Upper lobe of left lung (tissue), 6 donors: Measurements from ENCODE around the gene AP5M1. TPM values are rescaled to one million over a fixed set of nuclear protein-coding genes. Genes with fewer than 3 reads are reported as not detected.
A peak's percentile ranks its signal among the peaks of the same experiment; 100 is the strongest.

Source experiments
- ATAC-seq, 2 donors: fragments of 200-7000 bp; cut with Tn5 transposase; one replicate each; pipeline ENCODE4 v1.9.1; 2022; ENCODE audit warnings: mild to moderate bottlenecking in 2 of 2, moderate library complexity in 2 of 2; ENCODE audit not compliant: low FRiP score in 2 of 2
- DNase-seq, 2 donors: peaks; one replicate each; pipeline ENCODE4 v3.0.0-alpha.2; 2019 to 2020
- H3K27ac ChIP-seq, 4 donors: fragments of 200-600 bp; sonication (generic); one replicate each; pipeline ENCODE4 v1.5.1; 2016 to 2019
- H3K27me3 ChIP-seq, 4 donors: fragments of 200-600 bp; sonication (generic); one replicate each; pipeline ENCODE4 v1.5.1; 2017 to 2019
- H3K36me3 ChIP-seq, 4 donors: fragments of 200-600 bp; sonication (generic); one replicate each; pipeline ENCODE4 v1.5.1; 2016 to 2019
- H3K4me1 ChIP-seq, 4 donors: fragments of 200-600 bp; sonication (generic); one replicate each; pipeline ENCODE4 v1.5.1; 2018 to 2019
- H3K4me3 ChIP-seq, 4 donors: fragments of 200-600 bp; sonication (generic); one replicate each; pipeline ENCODE4 v1.5.1; 2017 to 2019; ENCODE audit warnings: mild to moderate bottlenecking in 2 of 4, moderate library complexity in 1 of 4
- H3K9me3 ChIP-seq, 4 donors: fragments of 200-600 bp; sonication (generic); one replicate each; pipeline ENCODE4 v1.5.1; 2018 to 2019
- CTCF ChIP-seq, 6 experiments: fragments of 450-650 bp in 4 of 6; fragments of 200-600 bp in 2 of 6; sonication (generic) in 2 of 6; IDR thresholded peaks; one replicate each; pipeline ENCODE4 v1.5.1; 2016 to 2019; ENCODE audit warnings: antibody characterized with exemption in 6 of 6
- EP300 ChIP-seq, 4 donors: sonication (generic); formaldehyde crosslinking; IDR thresholded peaks; one replicate each; pipeline ENCODE4 v1.5.1; 2017; ENCODE audit warnings: antibody characterized with exemption in 4 of 4, control low read depth in 2 of 4
- POLR2A ChIP-seq, 4 donors: fragments of 450-650 bp; IDR thresholded peaks; one replicate each; pipeline ENCODE4 v1.5.1; 2016 to 2017; ENCODE audit warnings: antibody characterized with exemption in 4 of 4, mild to moderate bottlenecking in 2 of 4
- POLR2AphosphoS5 ChIP-seq, 2 donors: sonication (generic); formaldehyde crosslinking; IDR thresholded peaks; one replicate each; pipeline ENCODE4 v1.5.1; 2017; ENCODE audit warnings: antibody characterized with exemption in 2 of 2
- WGBS, 2 donors: methylation state at CpG; one replicate each; pipeline ENCODE4 v1.1.5; 2017 to 2018; 5-methylcytosine and 5-hydroxymethylcytosine counted together
- total RNA-seq, 6 donors: library from RNA; depleted of rRNA in 4 of 6; stranded (reverse); fragments of >200 nt in 4 of 6; gene quantifications; one replicate each; pipeline versions ENCODE4 v1.1.0 to v1.2.1, GENCODE V29; 2016 to 2021
- donor health status: DM: no; HTN: no; CAD: no; lungs with moderate emphysema.
- donor health status: DM: no; HTN: yes; CAD: no; lungs with severe emphysema.

Gene AP5M1
- total RNA-seq, 6 donors from 2014 or later = 17.8 to 38.1 (median 24.9) TPM

- no peak for TF ChIP-seq EP300 (IDR thresholded peaks at IDR 0.05)
- no peak for TF ChIP-seq POLR2AphosphoS5 (IDR thresholded peaks at IDR 0.05)
- no peak for TF ChIP-seq POLR2A (IDR thresholded peaks at IDR 0.05)
- no peak for TF ChIP-seq CTCF (IDR thresholded peaks at IDR 0.05)
- Histone ChIP-seq H3K27me3 (no peaks in the 10 kb centered on the region), H3K4me1 (peaks cover 0 to 6% (median 0%) of the 10 kb centered on the region in 4 donors), H3K4me3 (no peak overlapping the region), H3K36me3 (peaks cover 0 to 8% (median 0%) of the 10 kb centered on the region in 4 donors), H3K9me3 (no peaks in the 10 kb centered on the region), H3K27ac (no peak overlapping the region)
- no peak for ATAC-seq
- WGBS, 2 donors = 95 to 100% methylated on average over 1 of the region's 1 CpG
- no peak for DNase-seq
These were observed 9.1 kb upstream of the AP5M1 start for GRCh38 chr14:57259672-57260071.

GRCh38 chr14:57261604-57262003, 7.2 kb upstream of the AP5M1 start:
- peaks cover 6 to 15% (median 9%) of the 10 kb centered on the region in 4 donors for H3K4me1 ChIP-seq
- H3K27ac ChIP-seq = no peak overlapping the region
- H3K27me3 ChIP-seq = no peaks in the 10 kb centered on the region
- DNase-seq = no peak
- peaks cover 0 to 4% (median 0%) of the 10 kb centered on the region in 4 donors for H3K36me3 ChIP-seq
- H3K4me3 ChIP-seq = no peak overlapping the region
- no peak for TF ChIP-seq POLR2A (IDR thresholded peaks at IDR 0.05)
- no peak for TF ChIP-seq EP300 (IDR thresholded peaks at IDR 0.05)
- no peak for TF ChIP-seq CTCF (IDR thresholded peaks at IDR 0.05)
- TF ChIP-seq POLR2AphosphoS5 (IDR thresholded peaks at IDR 0.05) = no peak
- no peak for ATAC-seq
- H3K9me3 ChIP-seq = no peaks in the 10 kb centered on the region

- no peaks in the 10 kb centered on the region for H3K9me3 ChIP-seq
- no peaks in the 10 kb centered on the region for H3K27me3 ChIP-seq
- H3K36me3 ChIP-seq = no peaks in the 10 kb centered on the region
- no peak overlapping the region for H3K4me3 ChIP-seq
- no peak for DNase-seq
- TF ChIP-seq POLR2AphosphoS5 (IDR thresholded peaks at IDR 0.05) (no peak), CTCF (IDR thresholded peaks at IDR 0.05) (no peak), POLR2A (IDR thresholded peaks at IDR 0.05) (no peak)
- ATAC-seq = no peak
- H3K4me1 ChIP-seq = peaks cover 10 to 19% (median 12%) of the 10 kb centered on the region in 4 donors
- no peak overlapping the region for H3K27ac ChIP-seq
These were observed 6.7 kb upstream of the AP5M1 start for GRCh38 chr14:57262117-57262516.

- ATAC-seq = no peak
- peak overlapping the region; percentile 2 to 96 (median 36) for H3K27ac ChIP-seq
- H3K36me3 ChIP-seq = no peaks in the 10 kb centered on the region
- no peak overlapping the region for H3K4me3 ChIP-seq
- H3K9me3 ChIP-seq = no peaks in the 10 kb centered on the region
- DNase-seq = no peak
- no peaks in the 10 kb centered on the region for H3K27me3 ChIP-seq
- peaks cover 23 to 43% (median 33%) of the 10 kb centered on the region in 4 donors for H3K4me1 ChIP-seq
- TF ChIP-seq CTCF (IDR thresholded peaks at IDR 0.05) = no peak
- no peak for TF ChIP-seq POLR2A (IDR thresholded peaks at IDR 0.05)
- TF ChIP-seq POLR2AphosphoS5 (IDR thresholded peaks at IDR 0.05) = no peak
- TF ChIP-seq EP300 (IDR thresholded peaks at IDR 0.05) = no peak
- 20 to 21% methylated on average over 2 of the region's 2 CpGs for WGBS, 2 donors
These were observed 2.7 kb upstream of the AP5M1 start for GRCh38 chr14:57266065-57266464.

- H3K27ac ChIP-seq = no peak overlapping the region
- H3K36me3 ChIP-seq = peaks cover 0 to 30% (median 7%) of the 10 kb centered on the region in 4 donors
- H3K27me3 ChIP-seq = no peaks in the 10 kb centered on the region
- 76 to 81% methylated on average over 1 of the region's 1 CpG for WGBS, 2 donors
- ATAC-seq (no peak), DNase-seq (no peak)
- H3K4me3 ChIP-seq = no peak overlapping the region
- no peak for TF ChIP-seq EP300 (IDR thresholded peaks at IDR 0.05)
- TF ChIP-seq POLR2AphosphoS5 (IDR thresholded peaks at IDR 0.05) = no peak
- TF ChIP-seq POLR2A (IDR thresholded peaks at IDR 0.05) = no peak
- no peak for TF ChIP-seq CTCF (IDR thresholded peaks at IDR 0.05)
- H3K4me1 ChIP-seq = peaks cover 15 to 25% (median 19%) of the 10 kb centered on the region in 4 donors
- no peaks in the 10 kb centered on the region for H3K9me3 ChIP-seq
These were observed 4.5 kb downstream of the AP5M1 start for GRCh38 chr14:57273236-57273635.
